Prostate gland (tissue), 2 donors: ENCODE measurements around the gene FA2H. TPM values are rescaled to one million over a fixed set of nuclear protein-coding genes. Genes with fewer than 3 reads are reported as not detected.
"Not testable (repeated sequence)": the region's sequence is repeated elsewhere in the genome, so short reads cannot be mapped to it uniquely, and the experiment has no call there.

Source experiments
- DNase-seq: peaks from one replicate; pipeline ENCODE4 v3.0.0-alpha.2; 2019; ENCODE audit warnings: low spot score
- H3K27ac ChIP-seq, 2 donors: fragments of 200-600 bp; sonication (generic); 2 replicates each; pipeline ENCODE4 v1.5.1; 2017 to 2019
- H3K27me3 ChIP-seq: fragments of 200-600 bp; sonication (generic); replicated peaks from 2 replicates; pipeline ENCODE4 v1.5.1; 2019; ENCODE audit not compliant: insufficient read depth
- H3K36me3 ChIP-seq, 2 donors: fragments of 200-600 bp; sonication (generic); 1 replicate in 1 of 2; 2 replicates in 1 of 2; pipeline versions ENCODE4 v1.5.1 to v1.8.1; 2017 to 2019
- H3K4me1 ChIP-seq: fragments of 200-600 bp; sonication (generic); replicated peaks from 2 replicates; pipeline ENCODE4 v1.5.1; 2019
- H3K4me3 ChIP-seq, 2 donors: fragments of 200-600 bp; sonication (generic); 2 replicates each; pipeline ENCODE4 v1.5.1; 2017 to 2019
- H3K9me3 ChIP-seq: fragments of 200-600 bp; sonication (generic); 2 replicates; pipeline ENCODE4 v1.5.1; 2017
- CTCF ChIP-seq, 4 experiments: fragments of 200-600 bp in 2 of 4; fragments of 450-650 bp in 2 of 4; sonication (generic) in 2 of 4; IDR thresholded peaks; 1 replicate in 3 of 4; 2 replicates in 1 of 4; pipeline ENCODE4 v1.5.1; 2016 to 2019; ENCODE audit warnings: antibody characterized with exemption in 4 of 4, mild to moderate bottlenecking in 2 of 4, moderate library complexity in 2 of 4
- POLR2A ChIP-seq: fragments of 450-650 bp; IDR thresholded peaks from one replicate; pipeline ENCODE4 v1.6.1; 2016; ENCODE audit warnings: antibody characterized with exemption, mild to moderate bottlenecking
- POLR2AphosphoS5 ChIP-seq: sonication (generic); formaldehyde crosslinking; IDR thresholded peaks from one replicate; pipeline ENCODE4 v1.6.1; 2017; ENCODE audit warnings: antibody characterized with exemption
- WGBS: methylation state at CpG from one replicate; pipeline ENCODE4 v1.1.5; 2018; 5-methylcytosine and 5-hydroxymethylcytosine counted together
- intact Hi-C: fragments of 100-400 bp; cut with DNase I; formaldehyde crosslinking; loops from one replicate; pipeline ENCODE4 v1.14.2; 2022
- total RNA-seq, 2 donors: library from RNA; depleted of rRNA; stranded (reverse); fragments of >200 nt; gene quantifications; one replicate each; pipeline ENCODE4 v1.1.0, GENCODE V29; 2016

FA2H gene
- total RNA-seq, 2 donors from 2014 or later: 3.0 to 4.5 TPM

GRCh38 chr16:74793571-74793970 lies 19.0 kb upstream of the FA2H start:
- 83% methylated on average over 2 of the region's 2 CpGs for WGBS
- H3K27me3 ChIP-seq: no peaks in the 10 kb centered on the region
- H3K9me3 ChIP-seq: no peaks in the 10 kb centered on the region
- H3K27ac ChIP-seq: no peak overlapping the region
- H3K36me3 ChIP-seq: no peaks in the 10 kb centered on the region
- TF ChIP-seq POLR2AphosphoS5 (no peak), CTCF (IDR thresholded peaks at IDR 0.05) (no peak), POLR2A (no peak)
- DNase-seq: no peak
- intact Hi-C loops: no loop called here
- H3K4me3 ChIP-seq: no peak overlapping the region
- no peaks in the 10 kb centered on the region for H3K4me1 ChIP-seq

GRCh38 chr16:74792225-74792624 lies 17.6 kb upstream of the FA2H start:
- Histone ChIP-seq H3K27ac (no peak overlapping the region), H3K4me1 (no peaks in the 10 kb centered on the region), H3K36me3 (no peaks in the 10 kb centered on the region), H3K9me3 (no peaks in the 10 kb centered on the region), H3K4me3 (no peak overlapping the region), H3K27me3 (no peaks in the 10 kb centered on the region)
- intact Hi-C loops: no loop called here
- WGBS: 89% methylated on average over 1 of the region's 1 CpG
- DNase-seq: no peak
- TF ChIP-seq POLR2A (no peak), CTCF (IDR thresholded peaks at IDR 0.05) (no peak), POLR2AphosphoS5 (no peak)

- H3K4me1 ChIP-seq, H3K27me3 ChIP-seq, H3K9me3 ChIP-seq, H3K36me3 ChIP-seq, H3K4me3 ChIP-seq, H3K27ac ChIP-seq, DNase-seq, intact Hi-C loops: not testable (repeated sequence)
- WGBS: 90% methylated on average over 2 of the region's 2 CpGs
Observed at GRCh38 chr16:74791749-74792148, 17.1 kb upstream of the FA2H start.

- TF ChIP-seq CTCF (IDR thresholded peaks at IDR 0.05) (no peak), POLR2AphosphoS5 (no peak), POLR2A (no peak)
- intact Hi-C loops: no loop called here
- no peak overlapping the region for H3K4me3 ChIP-seq
- H3K36me3 ChIP-seq: no peaks in the 10 kb centered on the region
- no peak overlapping the region for H3K27ac ChIP-seq
- no peaks in the 10 kb centered on the region for H3K27me3 ChIP-seq
- no peaks in the 10 kb centered on the region for H3K4me1 ChIP-seq
- DNase-seq: no peak
- H3K9me3 ChIP-seq: no peaks in the 10 kb centered on the region
- WGBS: 74% methylated on average over 7 of the region's 7 CpGs
Observed at GRCh38 chr16:74788108-74788507, 13.5 kb upstream of the FA2H start.

- intact Hi-C loops: no loop called here
Observed at GRCh38 chr16:74785031-74785430, 10.4 kb upstream of the FA2H start.

More at GRCh38 chr16:74785031-74785430, 10.4 kb upstream of the FA2H start:
- no peak for TF ChIP-seq POLR2AphosphoS5
- no peak for TF ChIP-seq POLR2A
- no peak for TF ChIP-seq CTCF (IDR thresholded peaks at IDR 0.05)
- Histone ChIP-seq H3K27ac (no peak overlapping the region), H3K4me3 (no peak overlapping the region), H3K27me3 (no peaks in the 10 kb centered on the region), H3K36me3 (no peaks in the 10 kb centered on the region), H3K4me1 (no peaks in the 10 kb centered on the region), H3K9me3 (no peaks in the 10 kb centered on the region)
- 84% methylated on average over 4 of the region's 4 CpGs for WGBS
- no peak for DNase-seq
